ENCODE results near the gene PELI2. TPM values are rescaled to one million over a fixed set of nuclear protein-coding genes. Genes with fewer than 3 reads are reported as not detected.

PELI2 gene
- total and polyA plus RNA-seq, 2 donors (not counting 1 experiment from before 2014, with no cell fraction given): 15.5 to 29.2 TPM

- TF ChIP-seq EZH2 (IDR thresholded peaks at IDR 0.05; ENCODE audit: low read length, missing control alignments): no peak
- TF ChIP-seq CTCF (conservative IDR thresholded peaks at IDR 0.05 in 1 of 2, IDR thresholded peaks at IDR 0.05 in 1 of 2; ENCODE audit: low read depth in 1 of 2, low read length in 2 of 2): no peak
- Histone ChIP-seq H3K4me3 (replicated peaks in 1 of 4; ENCODE audit: control extremely low read depth in 1 of 4, insufficient read depth in 1 of 4, low read depth in 3 of 4, low read length in 4 of 4) (no peak overlapping the region), H3K27ac (ENCODE audit: insufficient read depth, low read length) (no peak overlapping the region), H3K4me2 (ENCODE audit: extremely low read depth, insufficient read depth, low read length) (no peak overlapping the region), H2AFZ (ENCODE audit: low read length) (no peak overlapping the region), H3K27me3 (ENCODE audit: control insufficient read depth, insufficient read depth, low read length) (no peaks in the 10 kb centered on the region), H3K9ac (ENCODE audit: insufficient read depth, low read length) (no peak overlapping the region), H3K4me1 (ENCODE audit: control insufficient read depth, extremely low read depth, insufficient read depth, low read length) (no peaks in the 10 kb centered on the region), H3K36me3 (ENCODE audit: control insufficient read depth, insufficient read depth, low read length) (no peaks in the 10 kb centered on the region), H3K79me2 (ENCODE audit: control insufficient read depth, insufficient read depth, low read length) (no peaks in the 10 kb centered on the region), H4K20me1 (ENCODE audit: control insufficient read depth, extremely low read depth, insufficient read depth, low read length) (no peaks in the 10 kb centered on the region), H3K9me3 (ENCODE audit: control insufficient read depth, insufficient read depth, low read depth, low read length) (no peaks in the 10 kb centered on the region)
- DNase-seq (ENCODE audit: low read depth in 2 of 2): no peak
Measured at GRCh38 chr14:56108057-56108456, 10.2 kb upstream of the PELI2 start.

GRCh38 chr14:56112781-56113180 lies 5.4 kb upstream of the PELI2 start:
- H3K9ac ChIP-seq (ENCODE audit: insufficient read depth, low read length): no peak overlapping the region
- H3K4me1 ChIP-seq (ENCODE audit: control insufficient read depth, extremely low read depth, insufficient read depth, low read length): no peaks in the 10 kb centered on the region
- H3K27me3 ChIP-seq (ENCODE audit: control insufficient read depth, insufficient read depth, low read length): no peaks in the 10 kb centered on the region

GRCh38 chr14:56115334-56115870 lies 2.8 kb upstream of the PELI2 start:
- Histone ChIP-seq H3K4me2 (ENCODE audit: extremely low read depth, insufficient read depth, low read length) (no peak overlapping the region), H3K9ac (ENCODE audit: insufficient read depth, low read length) (no peak overlapping the region), H2AFZ (ENCODE audit: low read length) (no peak overlapping the region), H3K27me3 (ENCODE audit: control insufficient read depth, insufficient read depth, low read length) (no peaks in the 10 kb centered on the region), H3K4me3 (replicated peaks in 1 of 4; ENCODE audit: control extremely low read depth in 1 of 4, insufficient read depth in 1 of 4, low read depth in 3 of 4, low read length in 4 of 4) (no peak overlapping the region), H3K36me3 (ENCODE audit: control insufficient read depth, insufficient read depth, low read length) (no peaks in the 10 kb centered on the region), H3K9me3 (ENCODE audit: control insufficient read depth, insufficient read depth, low read depth, low read length) (no peaks in the 10 kb centered on the region), H3K79me2 (ENCODE audit: control insufficient read depth, insufficient read depth, low read length) (peaks cover 12% of the 10 kb centered on the region), H3K4me1 (ENCODE audit: control insufficient read depth, extremely low read depth, insufficient read depth, low read length) (peaks cover 2% of the 10 kb centered on the region), H4K20me1 (ENCODE audit: control insufficient read depth, extremely low read depth, insufficient read depth, low read length) (no peaks in the 10 kb centered on the region), H3K27ac (ENCODE audit: insufficient read depth, low read length) (no peak overlapping the region)
- no peak for TF ChIP-seq EZH2 (IDR thresholded peaks at IDR 0.05; ENCODE audit: low read length, missing control alignments)
- no peak for TF ChIP-seq CTCF (conservative IDR thresholded peaks at IDR 0.05 in 1 of 2, IDR thresholded peaks at IDR 0.05 in 1 of 2; ENCODE audit: low read depth in 1 of 2, low read length in 2 of 2)
- DNase-seq (ENCODE audit: low read depth in 2 of 2): no peak

More at GRCh38 chr14:56112781-56113180, 5.4 kb upstream of the PELI2 start:
- H3K36me3 ChIP-seq (ENCODE audit: control insufficient read depth, insufficient read depth, low read length): no peaks in the 10 kb centered on the region
- no peak for TF ChIP-seq CTCF (conservative IDR thresholded peaks at IDR 0.05 in 1 of 2, IDR thresholded peaks at IDR 0.05 in 1 of 2; ENCODE audit: low read depth in 1 of 2, low read length in 2 of 2)
- no peak for TF ChIP-seq EZH2 (IDR thresholded peaks at IDR 0.05; ENCODE audit: low read length, missing control alignments)
- DNase-seq (ENCODE audit: low read depth in 2 of 2): no peak
- no peaks in the 10 kb centered on the region for H3K79me2 ChIP-seq (ENCODE audit: control insufficient read depth, insufficient read depth, low read length)
- H2AFZ ChIP-seq (ENCODE audit: low read length): no peak overlapping the region
- no peaks in the 10 kb centered on the region for H3K9me3 ChIP-seq (ENCODE audit: control insufficient read depth, insufficient read depth, low read depth, low read length)
- no peak overlapping the region for H3K4me3 ChIP-seq (replicated peaks in 1 of 4; ENCODE audit: control extremely low read depth in 1 of 4, insufficient read depth in 1 of 4, low read depth in 3 of 4, low read length in 4 of 4)
- no peaks in the 10 kb centered on the region for H4K20me1 ChIP-seq (ENCODE audit: control insufficient read depth, extremely low read depth, insufficient read depth, low read length)
- no peak overlapping the region for H3K27ac ChIP-seq (ENCODE audit: insufficient read depth, low read length)
- H3K4me2 ChIP-seq (ENCODE audit: extremely low read depth, insufficient read depth, low read length): no peak overlapping the region
